B cell (primary cell): ENCODE data around the gene GRID1.

Experiments
- EZH2 ChIP-seq: IDR thresholded peaks from 2 replicates; pipeline ENCODE4 v1.6.1; 2012; ENCODE audit warnings: borderline replicate concordance, low read depth, mild to moderate bottlenecking, moderate library complexity, low read length; ENCODE audit not compliant: insufficient read depth, poor library complexity, severe bottlenecking
- TF ChIP-seq, protein P1 (sequence below): fragments of 200-600 bp; IDR thresholded peaks from one replicate; pipeline ENCODE4 v1.8.0; 2022; ENCODE audit warnings: antibody characterized with exemption, mild to moderate bottlenecking

DNA sequence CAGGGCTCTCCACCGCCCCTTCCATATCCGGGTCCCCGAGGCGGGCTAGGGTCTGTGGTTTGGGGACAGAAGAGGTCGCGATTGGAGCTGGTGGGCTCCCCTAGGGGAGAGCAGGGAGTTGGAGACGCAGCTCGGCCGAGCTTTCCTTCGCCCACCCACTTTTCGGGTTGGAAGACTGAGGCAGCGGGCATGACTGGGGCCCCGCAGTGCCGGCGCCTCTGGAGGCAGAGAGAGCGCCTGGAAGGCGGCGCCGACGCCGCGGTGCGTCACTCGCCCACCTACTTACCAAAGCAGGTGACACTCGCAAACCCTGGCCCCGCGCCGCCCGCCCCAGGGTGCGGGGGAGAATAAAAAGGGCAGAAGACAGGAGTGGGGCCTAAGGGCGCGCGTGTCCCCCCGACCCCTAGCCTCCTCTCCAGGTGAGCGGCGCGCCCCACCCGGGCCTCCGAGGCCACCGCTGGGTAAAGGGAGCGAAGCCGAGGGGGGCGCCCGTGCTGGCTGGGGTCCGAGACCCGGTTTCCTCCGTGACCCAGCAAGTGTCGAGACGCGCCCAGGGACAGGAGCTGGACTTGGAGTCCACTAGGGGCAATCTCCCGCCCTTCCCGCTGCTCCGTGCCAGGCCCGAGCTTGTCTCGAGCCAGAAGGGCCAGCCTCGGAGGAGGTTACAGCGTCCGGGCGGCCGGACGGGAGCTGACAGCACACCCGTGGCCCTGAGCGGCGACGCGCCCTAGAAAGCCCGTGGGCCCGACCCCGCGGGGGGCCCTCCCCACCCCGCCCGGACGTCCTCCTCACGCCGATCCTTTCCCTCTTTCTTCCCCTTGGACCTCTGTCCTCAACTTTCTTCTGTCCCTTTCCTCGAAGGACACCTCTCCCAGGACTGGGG lies 34.4 kb upstream of the GRID1 start:
- TF ChIP-seq, protein P1, sequence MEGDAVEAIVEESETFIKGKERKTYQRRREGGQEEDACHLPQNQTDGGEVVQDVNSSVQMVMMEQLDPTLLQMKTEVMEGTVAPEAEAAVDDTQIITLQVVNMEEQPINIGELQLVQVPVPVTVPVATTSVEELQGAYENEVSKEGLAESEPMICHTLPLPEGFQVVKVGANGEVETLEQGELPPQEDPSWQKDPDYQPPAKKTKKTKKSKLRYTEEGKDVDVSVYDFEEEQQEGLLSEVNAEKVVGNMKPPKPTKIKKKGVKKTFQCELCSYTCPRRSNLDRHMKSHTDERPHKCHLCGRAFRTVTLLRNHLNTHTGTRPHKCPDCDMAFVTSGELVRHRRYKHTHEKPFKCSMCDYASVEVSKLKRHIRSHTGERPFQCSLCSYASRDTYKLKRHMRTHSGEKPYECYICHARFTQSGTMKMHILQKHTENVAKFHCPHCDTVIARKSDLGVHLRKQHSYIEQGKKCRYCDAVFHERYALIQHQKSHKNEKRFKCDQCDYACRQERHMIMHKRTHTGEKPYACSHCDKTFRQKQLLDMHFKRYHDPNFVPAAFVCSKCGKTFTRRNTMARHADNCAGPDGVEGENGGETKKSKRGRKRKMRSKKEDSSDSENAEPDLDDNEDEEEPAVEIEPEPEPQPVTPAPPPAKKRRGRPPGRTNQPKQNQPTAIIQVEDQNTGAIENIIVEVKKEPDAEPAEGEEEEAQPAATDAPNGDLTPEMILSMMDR = no peak
- TF ChIP-seq EZH2 = peak; percentile 46
